Measurements from ENCODE around the gene CLASRP. TPM values are rescaled to one million over a fixed set of nuclear protein-coding genes. Genes with fewer than 3 reads are reported as not detected.

Gene CLASRP
- total RNA-seq, 1 donor from 2014 or later, result 172 TPM

DNA sequence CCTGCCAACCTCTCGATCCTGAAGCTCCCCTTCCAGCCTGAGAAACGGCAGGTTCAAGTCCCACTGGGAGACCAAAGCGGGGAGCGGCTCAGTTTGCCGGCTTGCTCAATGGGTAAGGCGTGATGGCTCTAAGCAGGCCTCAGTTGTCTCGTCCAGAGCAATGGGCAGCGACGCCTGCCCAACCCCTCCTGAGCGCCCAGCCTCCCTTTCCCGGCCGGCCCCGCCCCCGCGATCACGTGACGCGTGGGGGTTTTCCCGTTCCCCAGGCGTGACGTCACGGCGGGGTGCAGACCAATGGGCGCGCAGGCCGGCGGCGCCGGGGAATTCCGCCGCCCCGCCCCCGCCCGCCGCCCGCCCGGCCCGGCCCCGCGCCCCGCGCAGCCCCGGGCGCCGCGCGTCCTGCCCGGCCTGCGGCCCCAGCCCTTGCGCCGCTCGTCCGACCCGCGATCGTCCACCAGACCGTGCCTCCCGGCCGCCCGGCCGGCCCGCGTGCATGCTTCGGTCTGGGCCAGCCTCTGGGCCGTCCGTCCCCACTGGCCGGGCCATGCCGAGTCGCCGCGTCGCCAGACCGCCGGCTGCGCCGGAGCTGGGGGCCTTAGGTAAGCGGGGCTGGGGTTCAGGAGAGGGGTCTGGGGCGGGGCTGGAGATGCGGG is 37.6 kb upstream of the CLASRP start, which contains the start of gene RELB:
Gene RELB (plus strand): TSS at position 378 of the 653 bp plus-strand sequence. CDS start 116 bp downstream, at position 494.
- DNase-seq (peak; percentile 99), ATAC-seq (ENCODE audit: low read depth) (peak; percentile 43)
- ChIA-PET POLR2A (interaction anchor here (0.6 to 3.2 kb wide), 49 partner anchors 9 to 1892 kb away, joined by 3 to 66 read pairs (median 6); partner anchors contain the start of genes APOE, BLOC1S3, CLASRP and CLPTM1), CTCF (interaction anchor here (0.6 to 0.7 kb wide), 4 partner anchors 12 to 65 kb away, joined by 3 to 4 read pairs (median 4); no protein-coding TSS in a partner anchor)
- peaks cover 36% of the 10 kb centered on the region for H3K4me1 Mint-ChIP-seq
- intact Hi-C loops (cut with micrococcal nuclease), result loop anchor here (1.0 to 5.0 kb wide), 2 partner anchors 46 to 249 kb away; partner anchors contain the start of gene CLPTM1
- peaks cover 29% of the 10 kb centered on the region for H3K36me3 Mint-ChIP-seq (ENCODE audit: low read depth)
- peak within 1 kb of the TSS; percentile 98 for H3K4me3 Mint-ChIP-seq
- no peaks in the 10 kb centered on the region for H3K9me3 Mint-ChIP-seq
- H3K27me3 Mint-ChIP-seq, result no peaks in the 10 kb centered on the region
- H3K27ac Mint-ChIP-seq, result peak within 1 kb of the TSS; percentile 99
- TF ChIP-seq, protein P1, sequence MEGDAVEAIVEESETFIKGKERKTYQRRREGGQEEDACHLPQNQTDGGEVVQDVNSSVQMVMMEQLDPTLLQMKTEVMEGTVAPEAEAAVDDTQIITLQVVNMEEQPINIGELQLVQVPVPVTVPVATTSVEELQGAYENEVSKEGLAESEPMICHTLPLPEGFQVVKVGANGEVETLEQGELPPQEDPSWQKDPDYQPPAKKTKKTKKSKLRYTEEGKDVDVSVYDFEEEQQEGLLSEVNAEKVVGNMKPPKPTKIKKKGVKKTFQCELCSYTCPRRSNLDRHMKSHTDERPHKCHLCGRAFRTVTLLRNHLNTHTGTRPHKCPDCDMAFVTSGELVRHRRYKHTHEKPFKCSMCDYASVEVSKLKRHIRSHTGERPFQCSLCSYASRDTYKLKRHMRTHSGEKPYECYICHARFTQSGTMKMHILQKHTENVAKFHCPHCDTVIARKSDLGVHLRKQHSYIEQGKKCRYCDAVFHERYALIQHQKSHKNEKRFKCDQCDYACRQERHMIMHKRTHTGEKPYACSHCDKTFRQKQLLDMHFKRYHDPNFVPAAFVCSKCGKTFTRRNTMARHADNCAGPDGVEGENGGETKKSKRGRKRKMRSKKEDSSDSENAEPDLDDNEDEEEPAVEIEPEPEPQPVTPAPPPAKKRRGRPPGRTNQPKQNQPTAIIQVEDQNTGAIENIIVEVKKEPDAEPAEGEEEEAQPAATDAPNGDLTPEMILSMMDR (IDR thresholded peaks at IDR 0.05), result no peak

DNA sequence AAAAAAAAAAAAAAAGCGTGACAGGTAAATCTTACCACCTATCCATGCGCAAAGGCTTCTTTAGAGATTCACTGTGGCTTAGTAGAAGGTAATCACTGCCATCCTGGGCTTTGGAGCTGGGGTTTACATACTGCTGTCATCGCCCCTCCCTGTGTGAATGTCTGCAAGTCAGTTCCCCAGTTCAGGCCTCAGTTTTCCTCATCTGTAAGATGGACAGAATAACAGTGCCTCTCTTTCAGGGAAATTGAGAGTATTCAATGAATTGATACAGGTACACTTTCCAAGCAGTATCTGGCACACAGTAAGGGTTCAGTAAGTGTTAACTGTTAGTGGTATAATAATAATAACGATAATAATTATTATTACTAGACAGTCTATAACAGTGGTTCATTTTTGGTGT is 35.4 kb upstream of the CLASRP start:
- DNase-seq (no peak), ATAC-seq (ENCODE audit: low read depth) (no peak)
- CTCF ChIA-PET, result interaction anchor here (1.5 kb wide), 1 partner anchor 52 kb away, joined by 4 read pairs; no protein-coding TSS in a partner anchor
- Mint-ChIP-seq H3K27me3 (no peaks in the 10 kb centered on the region), H3K4me3 (no peak overlapping the region), H3K36me3 (ENCODE audit: low read depth) (peaks cover 46% of the 10 kb centered on the region), H3K9me3 (no peaks in the 10 kb centered on the region), H3K27ac (no peak overlapping the region), H3K4me1 (peaks cover 45% of the 10 kb centered on the region)
- TF ChIP-seq, protein P1 (IDR thresholded peaks at IDR 0.05), result no peak
- intact Hi-C loops (cut with micrococcal nuclease), result loop anchor here (5.0 kb wide), 1 partner anchor 251 kb away; no protein-coding TSS in a partner anchor
- POLR2A ChIA-PET, result interaction anchor here (0.6 to 1.2 kb wide), 5 partner anchors 42 to 234 kb away, joined by 3 to 8 read pairs (median 5); no protein-coding TSS in a partner anchor

DNA sequence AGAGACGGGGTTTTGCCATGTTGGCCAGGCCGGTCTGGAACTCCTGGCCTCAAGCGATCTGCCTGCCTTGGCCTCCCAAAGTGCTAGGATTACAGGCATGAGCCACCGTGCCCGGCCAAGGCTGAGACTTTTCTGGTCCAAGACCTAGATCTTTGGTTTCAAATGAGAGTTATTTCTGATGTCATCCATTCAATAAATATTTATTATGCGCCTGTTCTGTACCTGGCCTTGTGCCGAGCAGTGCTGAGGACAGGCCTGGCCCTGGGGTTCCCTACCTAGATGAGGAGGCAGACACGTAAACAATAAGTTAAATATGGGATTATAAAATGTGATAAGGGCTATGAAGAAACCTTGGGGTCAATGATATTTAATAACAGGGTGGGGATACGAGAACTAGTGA is 33.1 kb upstream of the CLASRP start:
- Mint-ChIP-seq H3K4me1 (peaks cover 44% of the 10 kb centered on the region), H3K27ac (no peak overlapping the region), H3K9me3 (no peaks in the 10 kb centered on the region), H3K27me3 (no peaks in the 10 kb centered on the region), H3K36me3 (ENCODE audit: low read depth) (peaks cover 59% of the 10 kb centered on the region), H3K4me3 (no peak overlapping the region)
- ChIA-PET POLR2A (no interaction called here), CTCF (no interaction called here)
- ATAC-seq (ENCODE audit: low read depth) (no peak), DNase-seq (no peak)
- intact Hi-C loops (cut with micrococcal nuclease), result no loop called here
- TF ChIP-seq, protein P1 (IDR thresholded peaks at IDR 0.05), result no peak

DNA sequence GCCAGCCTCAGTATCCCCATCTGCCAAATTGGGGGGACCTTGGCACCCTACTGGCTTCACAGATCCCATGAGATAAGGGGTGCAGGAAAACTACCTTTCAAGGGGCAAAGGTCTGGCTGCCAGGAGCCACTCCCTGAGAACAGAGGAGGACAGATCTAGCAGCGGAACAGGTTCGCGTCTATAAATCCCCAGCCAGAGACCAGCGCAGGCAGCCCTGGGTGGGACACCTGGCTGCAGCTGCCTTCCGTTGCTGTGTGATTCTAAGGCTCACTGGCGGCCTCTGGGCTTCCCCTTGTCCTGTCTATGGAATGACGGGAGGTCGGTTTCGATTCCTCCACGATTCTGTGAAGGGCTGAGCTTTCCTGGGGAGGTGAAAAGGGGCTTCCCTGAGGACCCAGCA is 30.3 kb upstream of the CLASRP start:
- no peak for ATAC-seq (ENCODE audit: low read depth)
- POLR2A ChIA-PET, result interaction anchor here (0.6 to 1.8 kb wide), 3 partner anchors 30 to 64 kb away, joined by 3 to 8 read pairs (median 7); partner anchors contain the start of gene CLASRP

More for the DNA sequence above, 30.3 kb upstream of the CLASRP start:
- peaks cover 60% of the 10 kb centered on the region for H3K36me3 Mint-ChIP-seq (ENCODE audit: low read depth)
- no peak overlapping the region for H3K27ac Mint-ChIP-seq
- TF ChIP-seq, protein P1 (IDR thresholded peaks at IDR 0.05), result no peak
- CTCF ChIA-PET, result no interaction called here
- H3K4me1 Mint-ChIP-seq, result peaks cover 26% of the 10 kb centered on the region
- intact Hi-C loops (cut with micrococcal nuclease), result no loop called here
- H3K27me3 Mint-ChIP-seq, result no peaks in the 10 kb centered on the region
- DNase-seq, result no peak
- H3K9me3 Mint-ChIP-seq, result no peaks in the 10 kb centered on the region
- no peak overlapping the region for H3K4me3 Mint-ChIP-seq

Data from activated B cell treated with CpG ODN at 0.5 μM for 24 hours (primary cell).